GM06990 (cell line): ENCODE results near the gene MRPS27.

Experiments
- DNase-seq: peaks from one replicate; pipeline ENCODE4 v3.0.0-alpha.2; 2011; ENCODE audit not compliant: insufficient read length; ENCODE audit errors: extremely low read depth
- H3K27me3 ChIP-seq: replicated peaks from 2 replicates; pipeline ENCODE4 v1.6.0; 2011; ENCODE audit warnings: low read length; ENCODE audit not compliant: control insufficient read depth, insufficient read depth
- H3K36me3 ChIP-seq: 2 replicates; pipeline ENCODE4 v1.5.1; 2011; ENCODE audit warnings: low read length; ENCODE audit not compliant: control insufficient read depth, insufficient read depth
- H3K4me3 ChIP-seq: replicated peaks from 2 replicates; pipeline ENCODE4 v1.5.1; 2011; ENCODE audit warnings: low read depth, mild to moderate bottlenecking, control low read depth, low read length
- CTCF ChIP-seq: IDR thresholded peaks from 2 replicates; pipeline ENCODE4 v1.5.1; 2011; ENCODE audit warnings: low read length, control low read depth, mild to moderate bottlenecking, inconsistent platforms; ENCODE audit not compliant: insufficient read depth, poor library complexity, severe bottlenecking

Gene MRPS27

GRCh38 chr5:72183101-72183520, 136.9 kb downstream of the MRPS27 start:
- no peaks in the 10 kb centered on the region for H3K36me3 ChIP-seq
- no peak overlapping the region for H3K4me3 ChIP-seq
- no peak for DNase-seq
- H3K27me3 ChIP-seq, result no peaks in the 10 kb centered on the region; the same call in none of the 2 replicates
- TF ChIP-seq CTCF, result no peak

- Histone ChIP-seq H3K4me3 (no peak overlapping the region), H3K36me3 (no peaks in the 10 kb centered on the region), H3K27me3 (no peaks in the 10 kb centered on the region; the same call in none of the 2 replicates)
- no peak for DNase-seq
- no peak for TF ChIP-seq CTCF
Measured at GRCh38 chr5:72182686-72183085, 137.4 kb downstream of the MRPS27 start.

GRCh38 chr5:72180925-72181324, 139.1 kb downstream of the MRPS27 start:
- no peak for TF ChIP-seq CTCF
- Histone ChIP-seq H3K36me3 (no peaks in the 10 kb centered on the region), H3K4me3 (no peak overlapping the region), H3K27me3 (peaks cover 3% of the 10 kb centered on the region)
- DNase-seq, result no peak

GRCh38 chr5:72179816-72180440, 140.1 kb downstream of the MRPS27 start:
- no peak for DNase-seq
- H3K4me3 ChIP-seq, result no peak overlapping the region
- no peak for TF ChIP-seq CTCF
- peaks cover 3% of the 10 kb centered on the region for H3K27me3 ChIP-seq
- no peaks in the 10 kb centered on the region for H3K36me3 ChIP-seq

GRCh38 chr5:72179028-72179815, 140.8 kb downstream of the MRPS27 start:
- no peak for DNase-seq
- H3K36me3 ChIP-seq, result no peaks in the 10 kb centered on the region
- no peak for TF ChIP-seq CTCF
- no peak overlapping the region for H3K4me3 ChIP-seq
- H3K27me3 ChIP-seq, result peaks cover 3% of the 10 kb centered on the region
